KBM-7 (cell line): ENCODE data around the gene CCDC7.
"Not testable (repeated sequence)": the region's sequence is repeated elsewhere in the genome, so short reads cannot be mapped to it uniquely, and the experiment has no call there.

Experiments used
- DNase-seq: peaks from one replicate; pipeline ENCODE4 v3.0.0-alpha.2; 2015
- in situ Hi-C: fragments of 300-500 bp; cut with MboI; formaldehyde crosslinking; loops from 2 replicates; pipeline ENCODE4 v1.14.3; 2020; ENCODE audit warnings: low sequenced_read_pairs, low pct_unique_long_range_greater_than_20kb, mixed read lengths

Gene CCDC7

GRCh38 chr10:32901815-32902214 is 455.9 kb downstream of the CCDC7 start:
- DNase-seq: no peak
- in situ Hi-C loops: no loop called here

GRCh38 chr10:32905466-32905865 is 459.5 kb downstream of the CCDC7 start:
- no peak for DNase-seq
- in situ Hi-C loops: no loop called here

GRCh38 chr10:32906595-32906994 is 460.7 kb downstream of the CCDC7 start:
- DNase-seq: no peak
- in situ Hi-C loops: no loop called here

- in situ Hi-C loops: no loop called here
Measured at GRCh38 chr10:32909456-32909855, 463.5 kb downstream of the CCDC7 start.

GRCh38 chr10:32909970-32910369 is 464.0 kb downstream of the CCDC7 start:
- in situ Hi-C loops, DNase-seq: not testable (repeated sequence)

More at GRCh38 chr10:32909456-32909855, 463.5 kb downstream of the CCDC7 start:
- no peak for DNase-seq

GRCh38 chr10:32911285-32912016 is 465.5 kb downstream of the CCDC7 start:
- DNase-seq: no peak
- in situ Hi-C loops: no loop called here

GRCh38 chr10:32917817-32918216 is 471.9 kb downstream of the CCDC7 start:
- in situ Hi-C loops: not testable (repeated sequence)

GRCh38 chr10:32922170-32922569 is 476.2 kb downstream of the CCDC7 start:
- in situ Hi-C loops: no loop called here
- DNase-seq: no peak

More at GRCh38 chr10:32917817-32918216, 471.9 kb downstream of the CCDC7 start:
- DNase-seq: not testable (repeated sequence)

- in situ Hi-C loops: no loop called here
- no peak for DNase-seq
Measured at GRCh38 chr10:32923134-32923533, 477.2 kb downstream of the CCDC7 start.

GRCh38 chr10:32923849-32924248 is 477.9 kb downstream of the CCDC7 start:
- DNase-seq: no peak
- in situ Hi-C loops: no loop called here
